Parathyroid adenoma (tissue), 2 donors: ENCODE results near the gene BAHCC1.

ENCODE experiments used
- H2AFZ ChIP-seq: fragments of 300-600 bp; sonication (generic); one replicate; pipeline ENCODE4 v1.7.0; 2017; ENCODE audit warnings: antibody characterized with exemption, mild to moderate bottlenecking
- H3K27ac ChIP-seq: fragments of 300-600 bp; sonication (generic); one replicate; pipeline ENCODE4 v1.7.0; 2017
- H3K27me3 ChIP-seq: fragments of 300-600 bp; sonication (generic); one replicate; pipeline ENCODE4 v1.7.0; 2017; ENCODE audit warnings: low read length; ENCODE audit not compliant: control insufficient read depth, insufficient read depth
- H3K36me3 ChIP-seq: fragments of 300-600 bp; sonication (generic); one replicate; pipeline ENCODE4 v1.7.0; 2017; ENCODE audit warnings: low read length; ENCODE audit not compliant: control insufficient read depth, insufficient read depth
- H3K4me1 ChIP-seq: fragments of 300-600 bp; sonication (generic); one replicate; pipeline ENCODE4 v1.7.0; 2017; ENCODE audit warnings: control low read depth
- H3K4me2 ChIP-seq: fragments of 300-600 bp; sonication (generic); one replicate; pipeline ENCODE4 v1.7.0; 2017; ENCODE audit warnings: low read length
- H3K4me3 ChIP-seq: fragments of 300-600 bp; sonication (generic); one replicate; pipeline ENCODE4 v1.7.0; 2017; ENCODE audit warnings: low read depth, low read length
- H3K79me2 ChIP-seq: fragments of 300-600 bp; sonication (generic); one replicate; pipeline ENCODE4 v1.7.0; 2017; ENCODE audit warnings: control low read depth
- H3K9ac ChIP-seq: fragments of 300-600 bp; sonication (generic); one replicate; pipeline ENCODE4 v1.7.0; 2017; ENCODE audit warnings: mild to moderate bottlenecking
- H3K9me3 ChIP-seq: fragments of 300-600 bp; sonication (generic); one replicate; pipeline ENCODE4 v1.7.0; 2017; ENCODE audit warnings: low read length; ENCODE audit not compliant: control insufficient read depth
- CTCF ChIP-seq: fragments of 300-600 bp; sonication (generic); IDR thresholded peaks from one replicate; pipeline ENCODE4 v1.7.0; 2017; ENCODE audit warnings: antibody characterized with exemption, mild to moderate bottlenecking
- donor health status: primary hyperparathyroidism.

BAHCC1 gene

DNA sequence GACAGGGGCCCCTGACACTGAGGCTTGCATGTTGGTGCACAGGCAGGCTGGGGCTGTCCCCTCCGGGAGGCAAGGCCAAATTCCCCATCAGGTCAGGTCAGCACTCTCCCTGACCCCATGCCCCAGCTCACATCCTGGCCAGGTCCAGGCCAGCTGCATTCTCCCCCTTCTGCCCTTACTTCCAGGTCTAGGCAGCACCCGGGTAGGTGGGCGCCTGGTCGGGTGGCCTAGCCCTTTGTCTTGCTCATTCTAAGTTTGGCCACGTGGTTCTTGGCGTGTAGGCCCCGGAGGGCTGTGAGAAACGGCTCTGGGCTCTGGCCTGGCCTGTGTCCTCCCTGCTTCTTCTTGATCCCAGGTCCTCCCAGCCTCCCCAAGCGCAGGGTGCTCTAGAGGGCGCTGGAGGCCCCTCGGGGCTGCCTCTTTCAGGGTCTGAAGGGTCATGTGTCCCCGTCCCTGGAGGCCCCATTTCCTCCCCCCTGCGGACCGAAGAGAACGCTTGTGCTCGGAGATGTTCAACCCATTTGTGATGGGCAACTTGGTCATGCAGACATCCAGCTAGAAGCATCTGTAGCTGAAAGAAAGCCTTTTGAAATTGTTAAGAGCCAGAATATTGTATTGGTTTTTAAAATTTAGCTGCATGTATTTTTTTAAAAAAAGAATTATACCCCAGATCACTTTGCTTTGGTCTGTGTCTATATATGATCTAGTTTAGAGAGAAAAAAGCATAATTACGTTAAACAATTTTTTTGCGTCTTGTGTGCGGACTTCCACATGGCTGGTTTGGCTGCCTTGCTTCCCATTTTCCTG, 6.7 kb downstream of the BAHCC1 start:
- H3K27ac ChIP-seq: peak overlapping the region; percentile 22
- TF ChIP-seq CTCF: no peak
- no peak overlapping the region for H3K4me2 ChIP-seq
- no peaks in the 10 kb centered on the region for H3K9me3 ChIP-seq
- H3K9ac ChIP-seq: no peak overlapping the region
- H3K4me1 ChIP-seq: peaks cover 3% of the 10 kb centered on the region
- no peak overlapping the region for H3K4me3 ChIP-seq
- peaks cover 48% of the 10 kb centered on the region for H3K79me2 ChIP-seq
- H3K27me3 ChIP-seq: no peaks in the 10 kb centered on the region
- H2AFZ ChIP-seq: no peak overlapping the region
- H3K36me3 ChIP-seq: no peaks in the 10 kb centered on the region

GRCh38 chr17:81402530-81402941, 7.3 kb downstream of the BAHCC1 start:
- Histone ChIP-seq H3K79me2 (peaks cover 52% of the 10 kb centered on the region), H3K9ac (no peak overlapping the region), H3K27me3 (no peaks in the 10 kb centered on the region), H3K4me2 (no peak overlapping the region), H3K4me3 (no peak overlapping the region), H2AFZ (no peak overlapping the region), H3K9me3 (no peaks in the 10 kb centered on the region), H3K27ac (peak overlapping the region; percentile 47), H3K4me1 (peaks cover 3% of the 10 kb centered on the region), H3K36me3 (no peaks in the 10 kb centered on the region)
- no peak for TF ChIP-seq CTCF

GRCh38 chr17:81402981-81403467, 7.8 kb downstream of the BAHCC1 start:
- no peaks in the 10 kb centered on the region for H3K36me3 ChIP-seq
- no peaks in the 10 kb centered on the region for H3K9me3 ChIP-seq
- H3K4me2 ChIP-seq: no peak overlapping the region
- no peak for TF ChIP-seq CTCF
- H3K4me3 ChIP-seq: no peak overlapping the region
- H3K79me2 ChIP-seq: peaks cover 57% of the 10 kb centered on the region
- H3K9ac ChIP-seq: no peak overlapping the region
- no peak overlapping the region for H2AFZ ChIP-seq
- peaks cover 3% of the 10 kb centered on the region for H3K4me1 ChIP-seq
- no peaks in the 10 kb centered on the region for H3K27me3 ChIP-seq
- H3K27ac ChIP-seq: peak overlapping the region; percentile 47

GRCh38 chr17:81403671-81404534, 8.6 kb downstream of the BAHCC1 start:
- Histone ChIP-seq H3K4me3 (no peak overlapping the region), H3K4me2 (no peak overlapping the region), H3K4me1 (peaks cover 3% of the 10 kb centered on the region), H3K27ac (peak overlapping the region; percentile 54), H3K9me3 (no peaks in the 10 kb centered on the region), H3K27me3 (no peaks in the 10 kb centered on the region), H3K36me3 (no peaks in the 10 kb centered on the region), H2AFZ (no peak overlapping the region), H3K9ac (no peak overlapping the region), H3K79me2 (peaks cover 54% of the 10 kb centered on the region)
- TF ChIP-seq CTCF: no peak
